Thymus (tissue), 11 donors: Measurements from ENCODE around the gene BLID. TPM values are rescaled to one million over a fixed set of nuclear protein-coding genes. Genes with fewer than 3 reads are reported as not detected.

ENCODE experiments used
- DNase-seq, 9 donors: peaks; one replicate each; pipeline ENCODE4 v3.0.0-alpha.2; 2013; ENCODE audit warnings: low spot score in 9 of 9, low read depth in 6 of 9, missing footprints in 1 of 9
- H3K27ac ChIP-seq, 2 donors: one replicate each; pipeline ENCODE4 v1.5.1; 2013; ENCODE audit warnings: control low read depth in 1 of 2, low read depth in 1 of 2, low read length in 1 of 2, mild to moderate bottlenecking in 1 of 2, moderate library complexity in 1 of 2
- H3K27me3 ChIP-seq, 2 donors: one replicate each; pipeline ENCODE4 v1.5.1; 2013; ENCODE audit warnings: low read length in 1 of 2; ENCODE audit not compliant: control insufficient read depth in 2 of 2, insufficient read depth in 1 of 2
- H3K36me3 ChIP-seq, 2 donors: one replicate each; pipeline ENCODE4 v1.5.1; 2013; ENCODE audit warnings: low read length in 1 of 2, mild to moderate bottlenecking in 1 of 2, moderate library complexity in 1 of 2; ENCODE audit not compliant: control insufficient read depth in 2 of 2, insufficient read depth in 2 of 2
- H3K4me1 ChIP-seq, 2 donors: one replicate each; pipeline ENCODE4 v1.5.1; 2013; ENCODE audit warnings: low read length in 2 of 2; ENCODE audit not compliant: control insufficient read depth in 2 of 2, insufficient read depth in 2 of 2
- H3K4me3 ChIP-seq, 2 donors: one replicate each; pipeline ENCODE4 v1.5.1; 2013; ENCODE audit warnings: low read length in 2 of 2, control low read depth in 1 of 2, mild to moderate bottlenecking in 1 of 2
- H3K9me3 ChIP-seq, 2 donors: one replicate each; pipeline ENCODE4 v1.5.1; 2013; ENCODE audit warnings: low read length in 1 of 2, mild to moderate bottlenecking in 1 of 2; ENCODE audit not compliant: control insufficient read depth in 2 of 2, insufficient read depth in 1 of 2
- WGBS: extraction: QIAGEN DNeasy Blood & Tissue Kit; methylation state at CpG from one replicate; pipeline ENCODE4 v1.1.7; 2013; 5-methylcytosine and 5-hydroxymethylcytosine counted together
- polyA plus RNA-seq: library from polyadenylated mRNA; stranded (reverse); fragments of 200-250 nt; gene quantifications from one replicate; pipeline ENCODE4 v1.2.3, GENCODE V29; 2013
- total RNA-seq: library from RNA; stranded (reverse); fragments of 120-200 nt; gene quantifications from one replicate; pipeline ENCODE4 v1.2.4, GENCODE V29; 2013
- donor health status: healthy.

Gene BLID
- total and polyA plus RNA-seq, 2 donors = 0.71 TPM; not detected in 1

- no peaks in the 10 kb centered on the region for H3K36me3 ChIP-seq
- H3K27ac ChIP-seq = no peak overlapping the region
- no peak for DNase-seq
- H3K9me3 ChIP-seq = no peaks in the 10 kb centered on the region
- WGBS = 97% methylated on average over 4 of the region's 4 CpGs
- H3K27me3 ChIP-seq = no peaks in the 10 kb centered on the region
- no peak overlapping the region for H3K4me3 ChIP-seq
- H3K4me1 ChIP-seq = no peaks in the 10 kb centered on the region
Observed at GRCh38 chr11:122109932-122110331, 6.1 kb downstream of the BLID start.

GRCh38 chr11:122108828-122109227 lies 7.2 kb downstream of the BLID start:
- H3K27ac ChIP-seq = no peak overlapping the region
- 98% methylated on average over 3 of the region's 3 CpGs for WGBS
- no peak overlapping the region for H3K4me3 ChIP-seq
- no peaks in the 10 kb centered on the region for H3K4me1 ChIP-seq
- H3K9me3 ChIP-seq = no peaks in the 10 kb centered on the region
- no peak for DNase-seq
- H3K36me3 ChIP-seq = no peaks in the 10 kb centered on the region
- H3K27me3 ChIP-seq = no peaks in the 10 kb centered on the region

- peak in 5 of 9 donors; percentile 6 to 39 (median 13) for DNase-seq
- WGBS = 56% methylated on average over 3 of the region's 3 CpGs
- Histone ChIP-seq H3K4me3 (no peak overlapping the region), H3K27ac (no peak overlapping the region), H3K9me3 (no peaks in the 10 kb centered on the region), H3K4me1 (no peaks in the 10 kb centered on the region), H3K27me3 (no peaks in the 10 kb centered on the region), H3K36me3 (no peaks in the 10 kb centered on the region)
Observed at GRCh38 chr11:122108192-122108799, 7.7 kb downstream of the BLID start.

- H3K9me3 ChIP-seq = no peaks in the 10 kb centered on the region
- DNase-seq = no peak
- H3K4me3 ChIP-seq = no peak overlapping the region
- no peak overlapping the region for H3K27ac ChIP-seq
- no peaks in the 10 kb centered on the region for H3K36me3 ChIP-seq
- H3K27me3 ChIP-seq = peaks cover 0 to 2% of the 10 kb centered on the region in 2 donors
- WGBS = 81% methylated on average over 3 of the region's 3 CpGs
- no peaks in the 10 kb centered on the region for H3K4me1 ChIP-seq
Observed at GRCh38 chr11:122107566-122107965, 8.4 kb downstream of the BLID start.

- WGBS = 87% methylated on average over 3 of the region's 3 CpGs
- Histone ChIP-seq H3K27me3 (peaks cover 0 to 7% of the 10 kb centered on the region in 2 donors), H3K4me1 (peaks cover 0 to under 1% of the 10 kb centered on the region in 2 donors), H3K9me3 (no peaks in the 10 kb centered on the region), H3K4me3 (no peak overlapping the region), H3K36me3 (no peaks in the 10 kb centered on the region), H3K27ac (no peak overlapping the region)
- no peak for DNase-seq
Observed at GRCh38 chr11:122107045-122107444, 9.0 kb downstream of the BLID start.

- no peak overlapping the region for H3K4me3 ChIP-seq
- DNase-seq = no peak
- H3K27me3 ChIP-seq = peaks cover 0 to 26% of the 10 kb centered on the region in 2 donors
- no peaks in the 10 kb centered on the region for H3K9me3 ChIP-seq
- no peak overlapping the region for H3K27ac ChIP-seq
- peaks cover 0 to 6% of the 10 kb centered on the region in 2 donors for H3K4me1 ChIP-seq
- no peaks in the 10 kb centered on the region for H3K36me3 ChIP-seq
- WGBS = 93% methylated on average over 8 of the region's 8 CpGs
Observed at GRCh38 chr11:122105044-122105758, 10.8 kb downstream of the BLID start.

GRCh38 chr11:122104341-122104740 lies 11.7 kb downstream of the BLID start:
- no peaks in the 10 kb centered on the region for H3K36me3 ChIP-seq
- peaks cover 3 to 34% of the 10 kb centered on the region in 2 donors for H3K27me3 ChIP-seq
- H3K4me1 ChIP-seq = peaks cover 0 to 6% of the 10 kb centered on the region in 2 donors
- no peak overlapping the region for H3K27ac ChIP-seq
- H3K4me3 ChIP-seq = no peak overlapping the region
- no peak for DNase-seq
- H3K9me3 ChIP-seq = no peaks in the 10 kb centered on the region
- 87% methylated on average over 1 of the region's 1 CpG for WGBS

- H3K36me3 ChIP-seq = no peaks in the 10 kb centered on the region
- WGBS = 84% methylated on average over 4 of the region's 4 CpGs
Observed at GRCh38 chr11:122103726-122104125, 12.3 kb downstream of the BLID start.

GRCh38 chr11:122103321-122103720 lies 12.7 kb downstream of the BLID start:
- H3K27ac ChIP-seq = no peak overlapping the region
- no peaks in the 10 kb centered on the region for H3K36me3 ChIP-seq
- WGBS = 94% methylated on average over 6 of the region's 6 CpGs
- peaks cover 0 to 6% of the 10 kb centered on the region in 2 donors for H3K4me1 ChIP-seq
- peaks cover 6 to 37% of the 10 kb centered on the region in 2 donors for H3K27me3 ChIP-seq
- DNase-seq = no peak
- no peak overlapping the region for H3K4me3 ChIP-seq
- no peaks in the 10 kb centered on the region for H3K9me3 ChIP-seq

More at GRCh38 chr11:122103726-122104125, 12.3 kb downstream of the BLID start:
- Histone ChIP-seq H3K4me1 (peaks cover 0 to 6% of the 10 kb centered on the region in 2 donors), H3K27ac (no peak overlapping the region), H3K4me3 (no peak overlapping the region), H3K27me3 (peaks cover 6 to 37% of the 10 kb centered on the region in 2 donors), H3K9me3 (no peaks in the 10 kb centered on the region)
- no peak for DNase-seq
